Stimulated activated naive CD4-positive, alpha-beta T cell treated with Interleukin-2 at 50 U/mL for 16 hours (primary cell): Measurements from ENCODE around the gene KANSL1L.
"Not testable (repeated sequence)": the region's sequence is repeated elsewhere in the genome, so short reads cannot be mapped to it uniquely, and the experiment has no call there.

Source experiments
- DNase-seq: peaks from one replicate; lab custom pipeline; 2025; lab: John Stamatoyannopoulos, UW

KANSL1L gene

GRCh38 chr2:210177115-210177514 is 5.9 kb upstream of the KANSL1L start:
- not testable (repeated sequence) for DNase-seq

GRCh38 chr2:210174086-210174485 is 2.9 kb upstream of the KANSL1L start:
- no peak for DNase-seq

- DNase-seq, result no peak
These were observed 988 bp upstream of the KANSL1L start for GRCh38 chr2:210172219-210172575.

GRCh38 chr2:210170446-210171303 is 534 bp downstream of the KANSL1L start:
- DNase-seq, result peak; percentile 93

- no peak for DNase-seq
These were observed 1.1 kb downstream of the KANSL1L start for GRCh38 chr2:210170196-210170445.

- no peak for DNase-seq
These were observed 1.6 kb downstream of the KANSL1L start for GRCh38 chr2:210169516-210170195.

GRCh38 chr2:210167227-210167626 is 4.0 kb downstream of the KANSL1L start:
- no peak for DNase-seq

GRCh38 chr2:210162466-210163124 is 8.6 kb downstream of the KANSL1L start:
- DNase-seq, result no peak

- no peak for DNase-seq
These were observed 12.2 kb downstream of the KANSL1L start for GRCh38 chr2:210159059-210159458.

GRCh38 chr2:210158236-210158635 is 13.0 kb downstream of the KANSL1L start:
- no peak for DNase-seq

GRCh38 chr2:210157526-210157925 is 13.7 kb downstream of the KANSL1L start:
- DNase-seq, result no peak

- DNase-seq, result no peak
These were observed 23.6 kb downstream of the KANSL1L start for GRCh38 chr2:210147614-210148013.

GRCh38 chr2:210132239-210132638 is 39.0 kb downstream of the KANSL1L start:
- DNase-seq, result no peak

- no peak for DNase-seq
These were observed 42.2 kb downstream of the KANSL1L start for GRCh38 chr2:210128961-210129360.

GRCh38 chr2:210113614-210114235 is 57.5 kb downstream of the KANSL1L start:
- DNase-seq, result no peak

- DNase-seq, result no peak
These were observed 58.3 kb downstream of the KANSL1L start for GRCh38 chr2:210112871-210113270.

GRCh38 chr2:210099940-210100339 is 71.3 kb downstream of the KANSL1L start:
- no peak for DNase-seq

- no peak for DNase-seq
These were observed 76.4 kb downstream of the KANSL1L start for GRCh38 chr2:210094787-210095186.

- no peak for DNase-seq
These were observed 78.4 kb downstream of the KANSL1L start for GRCh38 chr2:210092791-210093190.

GRCh38 chr2:210086930-210087329 is 84.3 kb downstream of the KANSL1L start:
- no peak for DNase-seq

GRCh38 chr2:210086292-210086691 is 84.9 kb downstream of the KANSL1L start:
- no peak for DNase-seq

GRCh38 chr2:210072922-210073509 is 98.2 kb downstream of the KANSL1L start:
- DNase-seq, result no peak
